ENCODE data around the gene SNX8.

GRCh38 chr7:2315787-2316186 lies 1.5 kb upstream of the SNX8 start:
- no peak for TF ChIP-seq POLR2A (IDR thresholded peaks at IDR 0.05)
- TF ChIP-seq CTCF (IDR thresholded peaks at IDR 0.05): no peak

Data from prostate gland (tissue), 2 donors.